Keratinocyte (primary cell): Measurements from ENCODE around the gene C1orf146. TPM values are rescaled to one million over a fixed set of nuclear protein-coding genes. Genes with fewer than 3 reads are reported as not detected.

Source experiments
- DNase-seq: peaks from one replicate; pipeline ENCODE4 v3.0.0-alpha.2; 2011; ENCODE audit warnings: low read depth, missing footprints, low spot score
- FAIRE-seq: peaks from 2 replicates; lab custom pipeline; 2011; peaks lifted over from hg19 to GRCh38; lab: Jason Lieb, UNC
- H2AFZ ChIP-seq: 2 replicates; pipeline ENCODE4 v1.6.0; 2012; ENCODE audit warnings: low read length, control low read depth, inconsistent platforms; ENCODE audit not compliant: control insufficient read depth
- H3K27ac ChIP-seq: 2 replicates; pipeline ENCODE4 v1.5.1; 2011; ENCODE audit warnings: low read length; ENCODE audit not compliant: control insufficient read depth, insufficient read depth
- H3K27me3 ChIP-seq: 3 replicates; pipeline ENCODE4 v1.6.0; 2011; ENCODE audit warnings: low read length; ENCODE audit not compliant: control insufficient read depth, insufficient read depth; ENCODE audit errors: extremely low read depth
- H3K36me3 ChIP-seq, 2 experiments: 2 replicates in 1 of 2; 3 replicates in 1 of 2; pipeline ENCODE4 v1.5.1; 2011; ENCODE audit warnings: low read length in 2 of 2, mild to moderate bottlenecking in 1 of 2; ENCODE audit not compliant: control insufficient read depth in 2 of 2, insufficient read depth in 2 of 2; ENCODE audit errors: extremely low read depth in 1 of 2
- H3K4me1 ChIP-seq: 3 replicates; pipeline ENCODE4 v1.5.1; 2011; ENCODE audit warnings: low read length; ENCODE audit not compliant: control insufficient read depth, insufficient read depth; ENCODE audit errors: extremely low read depth
- H3K4me2 ChIP-seq: 3 replicates; pipeline ENCODE4 v1.6.0; 2011; ENCODE audit warnings: low read depth, low read length; ENCODE audit not compliant: control insufficient read depth, insufficient read depth; ENCODE audit errors: extremely low read depth
- H3K4me3 ChIP-seq, 3 experiments: fragments of 200-600 bp in 1 of 3; sonication (generic) in 1 of 3; 2 replicates in 2 of 3; 3 replicates in 1 of 3; pipeline ENCODE4 v1.5.1; 2011 to 2016; ENCODE audit warnings: low read length in 3 of 3, mild to moderate bottlenecking in 3 of 3, control low read depth in 2 of 3, inconsistent platforms in 1 of 3, low read depth in 1 of 3, mixed read lengths in 1 of 3, mixed run types in 1 of 3, moderate library complexity in 1 of 3; ENCODE audit not compliant: control insufficient read depth in 2 of 3, insufficient read depth in 2 of 3; ENCODE audit errors: extremely low read depth in 1 of 3
- H3K79me2 ChIP-seq: 2 replicates; pipeline ENCODE4 v1.6.0; 2012; ENCODE audit warnings: low read length; ENCODE audit not compliant: control insufficient read depth, insufficient read depth
- H3K9ac ChIP-seq: 3 replicates; pipeline ENCODE4 v1.6.0; 2011; ENCODE audit warnings: low read length; ENCODE audit not compliant: control insufficient read depth, insufficient read depth; ENCODE audit errors: extremely low read depth
- H3K9me1 ChIP-seq: 3 replicates; pipeline ENCODE4 v1.6.0; 2011; ENCODE audit warnings: low read length; ENCODE audit not compliant: control insufficient read depth, insufficient read depth; ENCODE audit errors: extremely low read depth
- H3K9me3 ChIP-seq: 2 replicates; pipeline ENCODE4 v1.5.1; 2012; ENCODE audit warnings: low read depth, low read length; ENCODE audit not compliant: control insufficient read depth
- H4K20me1 ChIP-seq: 3 replicates; pipeline ENCODE4 v1.6.0; 2011; ENCODE audit warnings: low read length; ENCODE audit not compliant: control insufficient read depth, insufficient read depth; ENCODE audit errors: extremely low read depth
- EZH2 ChIP-seq: IDR thresholded peaks from one replicate; pipeline ENCODE4 v1.6.1; 2012; ENCODE audit warnings: inconsistent platforms, mild to moderate bottlenecking, low read length, moderate library complexity
- dilution Hi-C: fragments of 300-500 bp; cut with MboI; formaldehyde crosslinking; loops from one replicate; pipeline ENCODE4 v1.7.0; 2020; ENCODE audit warnings: low sequenced_read_pairs; ENCODE audit not compliant: extremely low pct_ligation_motif_present
- polyA plus RNA-seq, 5 experiments: library from polyadenylated mRNA; depleted of rRNA in 3 of 5; stranded (reverse) in 3 of 5; stranded (forward) in 1 of 5; unstranded in 1 of 5; fragments of >200 nt; gene quantifications; 1 replicate in 1 of 5; 2 replicates in 3 of 5; 3 replicates in 1 of 5; pipeline versions ENCODE4 v1.2.1 to v1.2.3, GENCODE V29; 2011 to 2012; ENCODE audit warnings: missing spikeins in 2 of 5, low read depth in 1 of 5, low replicate concordance in 1 of 5
- TF ChIP-seq, protein P1 (sequence below), 3 experiments: IDR thresholded peaks in 1 of 3; conservative IDR thresholded peaks in 1 of 3; optimal IDR thresholded peaks in 1 of 3; 2 replicates in 2 of 3; 3 replicates in 1 of 3; pipeline versions ENCODE3 to v1.5.1; 2011; ENCODE audit warnings: low read length in 3 of 3, mild to moderate bottlenecking in 3 of 3, moderate library complexity in 2 of 3, control low read depth in 1 of 3, inconsistent platforms in 1 of 3; ENCODE audit not compliant: insufficient read depth in 2 of 3; ENCODE audit errors: extremely low read depth in 1 of 3

Gene C1orf146
- polyA plus RNA-seq, 1 donor (not counting 4 experiments of a cell fraction or from before 2014, with no cell fraction given): not detected

DNA sequence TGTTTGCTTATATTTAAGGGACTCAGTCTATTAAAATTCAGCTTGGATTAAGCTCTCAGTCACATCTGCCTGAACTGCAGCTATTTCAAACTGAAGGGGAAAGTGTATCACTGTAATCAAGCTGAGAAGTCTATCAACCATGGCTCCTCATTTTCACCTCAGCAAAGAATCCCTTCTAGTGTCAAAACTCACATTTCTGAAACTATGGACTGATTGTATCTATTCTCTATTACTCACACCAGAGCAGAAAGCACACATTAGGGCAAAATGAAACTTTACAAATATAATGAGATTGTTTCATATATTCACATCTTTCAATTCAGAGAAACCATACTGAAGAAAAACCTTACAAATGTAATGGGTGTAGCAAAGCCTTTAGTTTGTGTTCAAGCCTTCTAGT lies 14.6 kb upstream of the C1orf146 start:
- no peak overlapping the region for H3K27ac ChIP-seq
- no peak overlapping the region for H3K4me2 ChIP-seq
- no peaks in the 10 kb centered on the region for H3K79me2 ChIP-seq
- TF ChIP-seq, protein P1, sequence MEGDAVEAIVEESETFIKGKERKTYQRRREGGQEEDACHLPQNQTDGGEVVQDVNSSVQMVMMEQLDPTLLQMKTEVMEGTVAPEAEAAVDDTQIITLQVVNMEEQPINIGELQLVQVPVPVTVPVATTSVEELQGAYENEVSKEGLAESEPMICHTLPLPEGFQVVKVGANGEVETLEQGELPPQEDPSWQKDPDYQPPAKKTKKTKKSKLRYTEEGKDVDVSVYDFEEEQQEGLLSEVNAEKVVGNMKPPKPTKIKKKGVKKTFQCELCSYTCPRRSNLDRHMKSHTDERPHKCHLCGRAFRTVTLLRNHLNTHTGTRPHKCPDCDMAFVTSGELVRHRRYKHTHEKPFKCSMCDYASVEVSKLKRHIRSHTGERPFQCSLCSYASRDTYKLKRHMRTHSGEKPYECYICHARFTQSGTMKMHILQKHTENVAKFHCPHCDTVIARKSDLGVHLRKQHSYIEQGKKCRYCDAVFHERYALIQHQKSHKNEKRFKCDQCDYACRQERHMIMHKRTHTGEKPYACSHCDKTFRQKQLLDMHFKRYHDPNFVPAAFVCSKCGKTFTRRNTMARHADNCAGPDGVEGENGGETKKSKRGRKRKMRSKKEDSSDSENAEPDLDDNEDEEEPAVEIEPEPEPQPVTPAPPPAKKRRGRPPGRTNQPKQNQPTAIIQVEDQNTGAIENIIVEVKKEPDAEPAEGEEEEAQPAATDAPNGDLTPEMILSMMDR (optimal IDR thresholded peaks at IDR 0.05 in 1 of 3, IDR thresholded peaks at IDR 0.05 in 1 of 3, conservative IDR thresholded peaks at IDR 0.05 in 1 of 3; ENCODE audit: extremely low read depth in 1 of 3, insufficient read depth in 2 of 3, low read length in 3 of 3): no peak
- no peak for TF ChIP-seq EZH2
- no peak overlapping the region for H2AFZ ChIP-seq
- no peaks in the 10 kb centered on the region for H3K9me3 ChIP-seq
- H3K27me3 ChIP-seq: no peaks in the 10 kb centered on the region
- H3K9ac ChIP-seq: no peak overlapping the region
- H3K9me1 ChIP-seq: no peaks in the 10 kb centered on the region
- FAIRE-seq (no peak), DNase-seq (no peak)
- dilution Hi-C loops: no loop called here
- no peaks in the 10 kb centered on the region for H3K4me1 ChIP-seq
- H3K4me3 ChIP-seq: no peak overlapping the region
- H3K36me3 ChIP-seq: no peaks in the 10 kb centered on the region
- H4K20me1 ChIP-seq: no peaks in the 10 kb centered on the region

DNA sequence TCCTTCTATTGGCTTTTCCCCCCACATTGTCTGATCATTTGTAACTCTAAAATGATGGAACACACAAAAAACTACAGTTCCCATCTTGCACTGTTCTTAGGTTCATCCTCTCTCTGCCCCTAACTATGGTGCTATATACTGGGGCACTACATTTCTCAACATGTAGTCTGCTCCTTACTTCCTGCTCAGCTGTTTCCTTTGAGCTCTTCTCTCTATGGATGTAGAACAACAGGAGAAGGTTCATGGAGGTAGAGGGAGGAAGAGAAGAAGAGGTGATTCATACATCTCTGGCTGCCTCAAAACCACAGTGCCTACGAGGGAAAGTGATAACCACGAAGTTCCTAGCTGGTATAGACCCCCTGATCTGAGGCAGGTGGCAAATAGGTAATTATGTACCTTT lies 7.0 kb upstream of the C1orf146 start:
- no peak overlapping the region for H3K4me2 ChIP-seq
- H2AFZ ChIP-seq: no peak overlapping the region
- no peak overlapping the region for H3K4me3 ChIP-seq
- no peaks in the 10 kb centered on the region for H3K9me1 ChIP-seq
- DNase-seq (no peak), FAIRE-seq (peak; percentile 13)
- no peak overlapping the region for H3K27ac ChIP-seq
- H3K4me1 ChIP-seq: no peaks in the 10 kb centered on the region
- H3K79me2 ChIP-seq: no peaks in the 10 kb centered on the region
- H3K9me3 ChIP-seq: no peaks in the 10 kb centered on the region
- no peaks in the 10 kb centered on the region for H3K27me3 ChIP-seq
- H3K9ac ChIP-seq: no peak overlapping the region
- TF ChIP-seq EZH2: no peak
- TF ChIP-seq, protein P1 (optimal IDR thresholded peaks at IDR 0.05 in 1 of 3, IDR thresholded peaks at IDR 0.05 in 1 of 3, conservative IDR thresholded peaks at IDR 0.05 in 1 of 3; ENCODE audit: extremely low read depth in 1 of 3, insufficient read depth in 2 of 3, low read length in 3 of 3): no peak
- H4K20me1 ChIP-seq: no peaks in the 10 kb centered on the region
- dilution Hi-C loops: no loop called here
- no peaks in the 10 kb centered on the region for H3K36me3 ChIP-seq
